Measurements from ENCODE around the gene NTMT1. TPM values are rescaled to one million over a fixed set of nuclear protein-coding genes. Genes with fewer than 3 reads are reported as not detected.

Gene NTMT1
- total and polyA plus RNA-seq, 10 of the 15 experiments (the other 5 are each of a cell fraction or from before 2014, with no cell fraction given): 12.8 to 85.4 (median 39.3) TPM

DNA sequence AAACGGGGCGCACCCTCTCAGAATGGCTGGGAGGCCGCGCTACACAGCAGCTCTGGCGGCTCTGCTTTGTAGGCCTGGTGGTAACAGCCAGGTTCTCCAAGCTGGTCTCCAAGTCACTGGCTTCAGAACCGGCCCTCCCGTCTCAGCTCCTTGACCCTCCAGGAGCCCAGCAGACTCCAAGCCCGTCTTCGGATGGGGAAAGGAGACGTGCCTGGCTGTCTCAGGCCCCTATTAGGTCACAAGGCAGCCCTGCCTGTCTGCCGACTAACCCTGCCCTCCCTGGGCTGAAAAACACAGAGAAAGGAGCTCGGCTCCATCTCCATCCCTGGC is 13.8 kb downstream of the NTMT1 start (continued):
- TF ChIP-seq ZNF24 (IDR thresholded peaks at IDR 0.05) (no peak), E4F1 (IDR thresholded peaks at IDR 0.05; ENCODE audit: borderline replicate concordance, partially characterized antibody) (no peak), FOXM1 (IDR thresholded peaks at IDR 0.05; ENCODE audit: low read depth, low read length) (no peak), JUND (IDR thresholded peaks at IDR 0.05; ENCODE audit: low read depth, low read length) (no peak), SPI1 (IDR thresholded peaks at IDR 0.05; ENCODE audit: borderline replicate concordance, insufficient read depth, low read depth, low read length) (no peak), NFYA (IDR thresholded peaks at IDR 0.05; ENCODE audit: borderline replicate concordance, low read depth, low read length) (no peak), ZNF274 (IDR thresholded peaks at IDR 0.05; ENCODE audit: insufficient read depth, insufficient read length) (no peak)
- TF ChIP-seq, protein P1, sequence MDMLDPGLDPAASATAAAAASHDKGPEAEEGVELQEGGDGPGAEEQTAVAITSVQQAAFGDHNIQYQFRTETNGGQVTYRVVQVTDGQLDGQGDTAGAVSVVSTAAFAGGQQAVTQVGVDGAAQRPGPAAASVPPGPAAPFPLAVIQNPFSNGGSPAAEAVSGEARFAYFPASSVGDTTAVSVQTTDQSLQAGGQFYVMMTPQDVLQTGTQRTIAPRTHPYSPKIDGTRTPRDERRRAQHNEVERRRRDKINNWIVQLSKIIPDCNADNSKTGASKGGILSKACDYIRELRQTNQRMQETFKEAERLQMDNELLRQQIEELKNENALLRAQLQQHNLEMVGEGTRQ (IDR thresholded peaks at IDR 0.05; ENCODE audit: borderline replicate concordance, low read depth, low read length): no peak
- TF ChIP-seq, protein P2, sequence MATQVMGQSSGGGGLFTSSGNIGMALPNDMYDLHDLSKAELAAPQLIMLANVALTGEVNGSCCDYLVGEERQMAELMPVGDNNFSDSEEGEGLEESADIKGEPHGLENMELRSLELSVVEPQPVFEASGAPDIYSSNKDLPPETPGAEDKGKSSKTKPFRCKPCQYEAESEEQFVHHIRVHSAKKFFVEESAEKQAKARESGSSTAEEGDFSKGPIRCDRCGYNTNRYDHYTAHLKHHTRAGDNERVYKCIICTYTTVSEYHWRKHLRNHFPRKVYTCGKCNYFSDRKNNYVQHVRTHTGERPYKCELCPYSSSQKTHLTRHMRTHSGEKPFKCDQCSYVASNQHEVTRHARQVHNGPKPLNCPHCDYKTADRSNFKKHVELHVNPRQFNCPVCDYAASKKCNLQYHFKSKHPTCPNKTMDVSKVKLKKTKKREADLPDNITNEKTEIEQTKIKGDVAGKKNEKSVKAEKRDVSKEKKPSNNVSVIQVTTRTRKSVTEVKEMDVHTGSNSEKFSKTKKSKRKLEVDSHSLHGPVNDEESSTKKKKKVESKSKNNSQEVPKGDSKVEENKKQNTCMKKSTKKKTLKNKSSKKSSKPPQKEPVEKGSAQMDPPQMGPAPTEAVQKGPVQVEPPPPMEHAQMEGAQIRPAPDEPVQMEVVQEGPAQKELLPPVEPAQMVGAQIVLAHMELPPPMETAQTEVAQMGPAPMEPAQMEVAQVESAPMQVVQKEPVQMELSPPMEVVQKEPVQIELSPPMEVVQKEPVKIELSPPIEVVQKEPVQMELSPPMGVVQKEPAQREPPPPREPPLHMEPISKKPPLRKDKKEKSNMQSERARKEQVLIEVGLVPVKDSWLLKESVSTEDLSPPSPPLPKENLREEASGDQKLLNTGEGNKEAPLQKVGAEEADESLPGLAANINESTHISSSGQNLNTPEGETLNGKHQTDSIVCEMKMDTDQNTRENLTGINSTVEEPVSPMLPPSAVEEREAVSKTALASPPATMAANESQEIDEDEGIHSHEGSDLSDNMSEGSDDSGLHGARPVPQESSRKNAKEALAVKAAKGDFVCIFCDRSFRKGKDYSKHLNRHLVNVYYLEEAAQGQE (IDR thresholded peaks at IDR 0.05; ENCODE audit: low read depth, low read length): no peak

Measured in GM12878 (cell line).